Right lobe of liver (tissue), 6 donors: Measurements from ENCODE around the gene RNF157. TPM values are rescaled to one million over a fixed set of nuclear protein-coding genes. Genes with fewer than 3 reads are reported as not detected.
A peak's percentile ranks its signal among the peaks of the same experiment; 100 is the strongest.

ENCODE experiments used
- ATAC-seq, 4 donors: fragments of 200-7000 bp; cut with Tn5 transposase; one replicate each; pipeline ENCODE4 v1.9.1; 2020; ENCODE audit warnings: mild to moderate bottlenecking in 4 of 4, moderate library complexity in 4 of 4
- DNase-seq, 3 donors: peaks; one replicate each; pipeline ENCODE4 v3.0.0-alpha.2; 2020
- H3K27ac ChIP-seq, 3 donors: fragments of 200-600 bp; one replicate each; pipeline ENCODE4 v1.8.0; 2022
- H3K27me3 ChIP-seq, 2 donors: fragments of 200-600 bp; one replicate each; pipeline ENCODE4 v1.8.0; 2022
- H3K36me3 ChIP-seq, 4 donors: fragments of 200-600 bp; sonication (generic) in 1 of 4; one replicate each; pipeline versions ENCODE4 v1.5.1 to v1.8.0; 2017 to 2022; ENCODE audit warnings: control low read depth in 1 of 4
- H3K4me1 ChIP-seq, 4 donors: fragments of 200-600 bp; sonication (generic) in 1 of 4; one replicate each; pipeline versions ENCODE4 v1.5.1 to v1.8.0; 2017 to 2022; ENCODE audit warnings: control low read depth in 1 of 4
- H3K4me3 ChIP-seq, 3 donors: fragments of 200-600 bp; one replicate each; pipeline ENCODE4 v1.8.0; 2022
- H3K9me3 ChIP-seq, 4 donors: fragments of 200-600 bp; sonication (generic) in 1 of 4; one replicate each; pipeline versions ENCODE4 v1.5.1 to v1.8.0; 2017 to 2022; ENCODE audit warnings: control low read depth in 1 of 4
- POLR2A ChIP-seq: fragments of 450-650 bp; IDR thresholded peaks from one replicate; pipeline ENCODE4 v1.6.1; 2017; ENCODE audit warnings: antibody characterized with exemption, mild to moderate bottlenecking
- WGBS: methylation state at CpG from one replicate; pipeline ENCODE4 v1.1.6; 2018; ENCODE audit warnings: low coverage, low lambda C conversion rate; ENCODE audit not compliant: insufficient coverage; ENCODE audit errors: missing lambda C conversion rate; 5-methylcytosine and 5-hydroxymethylcytosine counted together
- intact Hi-C, 2 donors: fragments of 100-400 bp; cut with DNase I; formaldehyde crosslinking; loops; one replicate each; pipeline versions ENCODE4 v1.11.2 to v1.14.1; 2022
- total RNA-seq, 6 experiments: library from RNA; depleted of rRNA in 2 of 6; stranded (reverse); fragments of >200 nt in 2 of 6; fragmentation: NEBNext Ultra II Directional in 3 of 6; extraction: Animal tissue kit (Norgen Biotek cat#: 25700) in 3 of 6; gene quantifications; one replicate each; pipeline versions ENCODE4 v1.1.0 to v1.2.4, GENCODE V29; 2016 to 2023
- TF ChIP-seq, protein P1 (sequence below), 4 donors: fragments of 200-600 bp in 3 of 4; fragments of 450-650 bp in 1 of 4; IDR thresholded peaks; one replicate each; pipeline versions ENCODE4 v1.5.1 to v1.8.0; 2016 to 2022; ENCODE audit warnings: antibody characterized with exemption in 4 of 4, mild to moderate bottlenecking in 2 of 4
- donor health status: DM: no; HTN: yes; CAD: no.
- donor health status: DM: no; HTN: no; CAD: no.
- donor health status: DM: no; HTN: no; CAD: no.
- donor health status: DM: no; HTN: yes; CAD: no.
- donor health status: DM: no; HTN: yes; CAD: no.

RNF157 gene
- total RNA-seq, 6 experiments from 2014 or later: 0.39 to 14.5 (median 6.0) TPM

DNA sequence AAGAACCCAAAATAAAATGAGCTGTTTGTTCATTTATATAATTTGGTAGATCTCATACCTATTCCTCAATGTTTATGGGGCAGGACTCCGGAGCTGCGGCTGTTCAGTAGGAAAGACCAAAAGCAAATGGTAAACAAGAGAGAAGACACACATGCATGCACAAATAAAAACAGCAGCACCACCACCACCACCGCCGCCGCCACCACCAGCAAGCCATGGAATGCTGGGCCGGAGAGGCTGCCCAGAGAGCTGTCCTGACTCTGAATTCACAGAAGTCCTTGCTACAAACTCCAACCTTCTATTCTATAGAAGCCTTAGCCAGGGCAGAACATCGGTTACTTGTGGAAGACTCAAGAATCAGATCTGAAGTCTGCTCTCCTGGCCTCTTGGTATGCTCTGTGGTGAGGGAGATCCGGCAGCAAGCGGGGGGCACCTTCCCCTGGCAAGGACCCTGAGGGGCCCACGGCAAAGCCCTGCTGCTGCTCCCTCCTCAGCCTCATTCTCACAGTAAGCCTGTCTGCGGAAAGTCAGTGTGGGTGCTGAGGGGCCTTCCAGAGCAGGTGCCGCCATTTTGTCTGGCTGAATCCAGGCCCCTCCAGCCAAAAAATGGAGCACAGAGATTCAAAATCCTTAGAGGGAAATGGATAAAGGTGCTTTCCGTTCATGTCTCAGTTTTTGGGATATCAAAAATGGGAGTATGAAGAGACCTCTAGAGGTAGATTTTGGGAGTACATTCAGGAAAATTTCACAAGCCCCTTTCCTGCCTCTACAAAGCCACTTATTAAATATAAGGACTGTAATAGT, 92.9 kb downstream of the RNF157 start:
- H3K9me3 ChIP-seq: no peaks in the 10 kb centered on the region
- 63% methylated on average over 6 of the region's 13 CpGs for WGBS
- intact Hi-C loops: no loop called here
- H3K27me3 ChIP-seq: no peaks in the 10 kb centered on the region
- ATAC-seq (peak in 3 of 4 donors; percentile 30 to 46 (median 33)), DNase-seq (peak in 1 of 3 donors; percentile 4)
- TF ChIP-seq, protein P1, sequence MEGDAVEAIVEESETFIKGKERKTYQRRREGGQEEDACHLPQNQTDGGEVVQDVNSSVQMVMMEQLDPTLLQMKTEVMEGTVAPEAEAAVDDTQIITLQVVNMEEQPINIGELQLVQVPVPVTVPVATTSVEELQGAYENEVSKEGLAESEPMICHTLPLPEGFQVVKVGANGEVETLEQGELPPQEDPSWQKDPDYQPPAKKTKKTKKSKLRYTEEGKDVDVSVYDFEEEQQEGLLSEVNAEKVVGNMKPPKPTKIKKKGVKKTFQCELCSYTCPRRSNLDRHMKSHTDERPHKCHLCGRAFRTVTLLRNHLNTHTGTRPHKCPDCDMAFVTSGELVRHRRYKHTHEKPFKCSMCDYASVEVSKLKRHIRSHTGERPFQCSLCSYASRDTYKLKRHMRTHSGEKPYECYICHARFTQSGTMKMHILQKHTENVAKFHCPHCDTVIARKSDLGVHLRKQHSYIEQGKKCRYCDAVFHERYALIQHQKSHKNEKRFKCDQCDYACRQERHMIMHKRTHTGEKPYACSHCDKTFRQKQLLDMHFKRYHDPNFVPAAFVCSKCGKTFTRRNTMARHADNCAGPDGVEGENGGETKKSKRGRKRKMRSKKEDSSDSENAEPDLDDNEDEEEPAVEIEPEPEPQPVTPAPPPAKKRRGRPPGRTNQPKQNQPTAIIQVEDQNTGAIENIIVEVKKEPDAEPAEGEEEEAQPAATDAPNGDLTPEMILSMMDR (IDR thresholded peaks at IDR 0.05): peak; percentile 48 to 65 (median 58)
- no peak for TF ChIP-seq POLR2A
- H3K27ac ChIP-seq: no peak overlapping the region
- H3K4me1 ChIP-seq: peaks cover 0 to 10% (median 2%) of the 10 kb centered on the region in 4 donors
- H3K36me3 ChIP-seq: no peaks in the 10 kb centered on the region
- no peak overlapping the region for H3K4me3 ChIP-seq

DNA sequence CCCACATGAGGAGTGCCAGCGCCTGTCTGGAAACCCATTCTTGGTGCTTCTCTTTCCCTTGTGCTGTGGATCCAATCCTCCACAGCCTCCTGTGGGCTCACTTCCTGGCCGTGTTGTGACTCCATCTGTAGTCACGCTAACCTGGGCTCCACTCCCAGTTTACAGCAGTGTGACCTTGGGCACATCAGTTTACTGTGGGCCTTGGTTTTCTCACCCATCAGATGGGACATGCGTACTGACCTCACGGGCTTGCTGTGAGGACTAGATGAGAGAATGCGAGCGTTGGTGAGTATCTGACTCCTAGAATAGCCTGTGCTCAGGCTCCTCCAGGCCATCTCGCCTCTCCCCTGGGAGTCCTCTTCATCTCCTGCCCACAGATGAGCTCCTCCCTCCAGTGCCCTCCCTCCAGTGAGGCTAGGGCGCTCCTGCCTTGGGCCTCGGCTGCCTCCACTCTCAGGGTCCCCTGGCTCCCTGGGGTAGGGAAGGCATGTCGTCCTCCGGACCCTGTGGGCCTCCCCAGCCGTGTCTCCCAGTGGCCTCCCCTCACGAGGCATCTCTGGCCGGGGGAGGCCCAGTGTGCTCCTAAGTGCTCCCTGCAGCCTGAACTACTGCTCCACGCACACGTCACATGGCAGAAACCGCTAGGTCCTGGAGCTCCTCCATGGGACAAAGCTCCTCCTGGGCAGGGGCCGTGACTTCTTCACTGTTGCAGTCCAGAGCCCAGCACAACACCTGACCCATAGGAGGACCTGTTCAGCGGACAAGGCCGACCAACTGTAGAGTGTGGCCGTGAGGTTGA, 94.0 kb downstream of the RNF157 start:
- no peaks in the 10 kb centered on the region for H3K36me3 ChIP-seq
- H3K9me3 ChIP-seq: no peaks in the 10 kb centered on the region
- 73% methylated on average over 8 of the region's 22 CpGs for WGBS
- peak overlapping the region in 1 of 3 donors; percentile 40 for H3K27ac ChIP-seq
- intact Hi-C loops: no loop called here
- H3K4me1 ChIP-seq: peaks cover 0 to 14% (median 4%) of the 10 kb centered on the region in 4 donors
- ATAC-seq (no peak), DNase-seq (peak in 1 of 3 donors; percentile 18)
- H3K27me3 ChIP-seq: no peaks in the 10 kb centered on the region
- TF ChIP-seq, protein P1 (IDR thresholded peaks at IDR 0.05): no peak
- no peak for TF ChIP-seq POLR2A
- no peak overlapping the region for H3K4me3 ChIP-seq

DNA sequence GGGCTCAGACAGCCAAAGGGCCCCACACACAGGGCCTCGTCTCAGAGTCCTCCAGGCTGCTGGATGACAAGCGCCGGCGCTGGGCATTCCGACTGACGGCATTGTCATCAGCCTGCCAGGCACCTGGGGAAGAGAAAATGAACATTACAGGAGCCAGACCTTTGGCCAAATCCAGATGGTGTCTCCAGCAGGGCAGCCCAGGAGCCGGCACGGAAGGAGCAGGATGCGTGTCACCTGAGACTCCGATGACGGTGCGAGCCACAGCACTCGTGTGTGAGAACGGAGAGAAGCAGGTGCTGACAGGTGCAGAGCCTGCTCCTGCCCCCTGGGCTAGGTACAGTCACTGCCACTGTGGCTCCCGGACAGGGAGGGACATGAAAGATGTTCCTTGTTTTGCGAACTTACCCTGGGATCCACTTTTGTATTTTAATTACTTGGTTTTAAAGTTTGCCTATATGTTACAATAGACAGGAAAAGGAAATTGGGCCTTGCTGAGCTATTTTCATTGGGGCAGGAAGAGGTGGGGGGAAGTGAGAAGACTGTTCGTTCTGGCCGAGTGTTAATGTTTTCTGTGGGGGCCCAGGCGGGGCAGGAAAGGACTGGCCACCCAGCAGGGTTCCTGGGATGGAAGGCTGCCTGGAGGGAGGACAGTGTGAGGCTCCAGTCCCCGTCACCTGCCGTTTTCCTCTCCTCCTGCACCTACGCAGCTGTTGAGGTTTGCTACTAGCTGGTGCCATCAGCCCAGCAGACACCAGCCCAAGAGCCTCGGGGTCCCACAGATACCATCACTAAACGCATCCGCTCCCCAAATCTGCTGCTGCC, 94.9 kb downstream of the RNF157 start:
- TF ChIP-seq POLR2A: no peak
- TF ChIP-seq, protein P1 (IDR thresholded peaks at IDR 0.05): no peak
- H3K27me3 ChIP-seq: peaks cover 0 to 1% of the 10 kb centered on the region in 2 donors
- intact Hi-C loops: no loop called here
- WGBS: 63% methylated on average over 13 of the region's 25 CpGs
- no peaks in the 10 kb centered on the region for H3K9me3 ChIP-seq
- H3K4me3 ChIP-seq: no peak overlapping the region
- no peaks in the 10 kb centered on the region for H3K36me3 ChIP-seq
- peak overlapping the region in 1 of 3 donors; percentile 40 for H3K27ac ChIP-seq
- peaks cover 0 to 11% (median 4%) of the 10 kb centered on the region in 4 donors for H3K4me1 ChIP-seq
- DNase-seq (peak in 1 of 3 donors; percentile 22), ATAC-seq (peak in 3 of 4 donors; percentile 9 to 16 (median 15))

DNA sequence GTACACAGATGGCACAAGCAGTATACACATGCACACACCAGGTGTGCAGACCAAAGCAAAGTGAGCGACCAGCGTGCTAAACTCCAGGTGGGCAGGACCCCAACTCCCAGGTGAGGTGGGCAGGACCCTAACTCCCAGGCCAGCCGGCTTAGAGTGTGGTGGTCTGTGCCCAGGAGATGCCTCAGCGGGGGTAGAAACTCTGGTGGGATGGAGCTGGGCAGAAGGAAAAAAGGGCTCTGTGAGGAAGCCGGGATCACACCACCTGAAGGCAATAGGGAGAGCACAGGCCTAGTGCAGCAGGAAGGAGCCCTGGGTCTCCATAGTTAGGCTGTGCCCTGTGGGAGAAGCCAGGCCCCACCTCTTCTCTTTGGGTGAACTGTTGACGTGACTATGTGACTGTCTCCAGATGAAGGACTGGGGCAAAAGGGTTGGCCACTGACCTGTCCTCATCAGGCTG, 97.7 kb downstream of the RNF157 start:
- no peak overlapping the region for H3K4me3 ChIP-seq
- DNase-seq: peak in 1 of 3 donors; percentile 15
- no peaks in the 10 kb centered on the region for H3K9me3 ChIP-seq

More for the DNA sequence above, 97.7 kb downstream of the RNF157 start:
- intact Hi-C loops: loop anchor here in 1 of 2 donors (5.0 kb wide), 1 partner anchor 50 kb away; no protein-coding TSS in a partner anchor
- Histone ChIP-seq H3K4me1 (peaks cover 0 to 10% (median 4%) of the 10 kb centered on the region in 4 donors), H3K36me3 (no peaks in the 10 kb centered on the region), H3K27ac (no peak overlapping the region), H3K27me3 (peaks cover 0 to 9% of the 10 kb centered on the region in 2 donors)
- ATAC-seq: no peak
- TF ChIP-seq, protein P1 (IDR thresholded peaks at IDR 0.05): no peak
- TF ChIP-seq POLR2A: no peak
- WGBS: no CpG with 5 or more reads among the region's 6 CpGs
